Measurements from ENCODE around the gene ARHGAP29. TPM values are rescaled to one million over a fixed set of nuclear protein-coding genes. Genes with fewer than 3 reads are reported as not detected.

ARHGAP29 gene
- total and polyA plus RNA-seq, 7 donors = 5.1 to 20.0 (median 11.8) TPM

DNA sequence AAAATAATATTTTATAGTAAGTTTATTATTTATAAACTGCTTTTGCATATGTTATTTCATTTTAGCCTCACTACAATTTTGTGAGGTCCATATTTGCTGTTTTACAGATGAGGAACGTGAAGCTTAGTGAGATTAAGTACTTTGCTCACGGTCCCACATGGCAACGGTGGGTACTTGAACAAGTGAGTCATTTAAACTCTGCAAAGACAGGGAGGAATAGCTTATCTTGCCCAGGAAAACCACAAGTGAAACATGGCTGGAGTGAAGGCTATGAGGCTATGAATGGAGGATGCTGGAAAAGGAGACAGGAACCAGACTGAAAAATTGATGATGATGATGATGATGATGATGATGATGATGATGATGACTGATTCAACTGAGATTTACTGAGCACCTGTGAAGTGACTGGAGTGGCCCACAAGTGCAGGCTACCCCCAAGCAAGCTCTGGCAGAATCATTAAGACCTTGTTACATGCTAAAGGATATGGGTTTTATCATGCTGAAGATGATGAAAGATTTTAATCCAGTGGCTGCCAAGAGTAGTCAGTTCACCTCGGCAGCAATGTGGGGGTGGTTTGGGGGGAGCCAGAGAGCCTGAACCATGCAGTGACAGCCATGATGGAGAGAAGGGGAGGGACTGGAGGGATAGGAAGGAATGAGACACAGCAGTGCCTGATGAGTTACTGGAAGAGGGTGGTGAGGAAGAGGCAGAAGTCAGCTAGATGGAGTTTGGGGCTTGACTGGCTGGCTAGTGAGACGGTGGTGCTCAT is 115.0 kb downstream of the ARHGAP29 start:
- Histone ChIP-seq H3K9me3 (no peaks in the 10 kb centered on the region), H3K36me3 (ENCODE audit: insufficient read depth in 1 of 2, low read depth in 1 of 2) (no peaks in the 10 kb centered on the region), H3K4me1 (no peaks in the 10 kb centered on the region), H3K27ac (no peak overlapping the region), H3K27me3 (ENCODE audit: insufficient read depth in 3 of 3, low read length in 2 of 3) (no peaks in the 10 kb centered on the region), H3K4me3 (no peak overlapping the region)
- TF ChIP-seq, protein P1, sequence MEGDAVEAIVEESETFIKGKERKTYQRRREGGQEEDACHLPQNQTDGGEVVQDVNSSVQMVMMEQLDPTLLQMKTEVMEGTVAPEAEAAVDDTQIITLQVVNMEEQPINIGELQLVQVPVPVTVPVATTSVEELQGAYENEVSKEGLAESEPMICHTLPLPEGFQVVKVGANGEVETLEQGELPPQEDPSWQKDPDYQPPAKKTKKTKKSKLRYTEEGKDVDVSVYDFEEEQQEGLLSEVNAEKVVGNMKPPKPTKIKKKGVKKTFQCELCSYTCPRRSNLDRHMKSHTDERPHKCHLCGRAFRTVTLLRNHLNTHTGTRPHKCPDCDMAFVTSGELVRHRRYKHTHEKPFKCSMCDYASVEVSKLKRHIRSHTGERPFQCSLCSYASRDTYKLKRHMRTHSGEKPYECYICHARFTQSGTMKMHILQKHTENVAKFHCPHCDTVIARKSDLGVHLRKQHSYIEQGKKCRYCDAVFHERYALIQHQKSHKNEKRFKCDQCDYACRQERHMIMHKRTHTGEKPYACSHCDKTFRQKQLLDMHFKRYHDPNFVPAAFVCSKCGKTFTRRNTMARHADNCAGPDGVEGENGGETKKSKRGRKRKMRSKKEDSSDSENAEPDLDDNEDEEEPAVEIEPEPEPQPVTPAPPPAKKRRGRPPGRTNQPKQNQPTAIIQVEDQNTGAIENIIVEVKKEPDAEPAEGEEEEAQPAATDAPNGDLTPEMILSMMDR (IDR thresholded peaks at IDR 0.05) = no peak
- ATAC-seq = no peak
- 66 to 75% (median 71%) methylated on average over 5 of the region's 5 CpGs for WGBS, 3 donors
- intact Hi-C loops (cut with DNase I) = no loop called here
- no peak for DNase-seq

Other genes starting within 250 kb of the ARHGAP29 start
- gene ABCA4, start 116.4 kb downstream of the ARHGAP29 start, total RNA-seq = under 1 TPM in 3 of 4 donors, not detected in 1; 0.09 to 0.32 (median 0.23) TPM
- under 1 TPM in 2 of 3 donors, not detected in 1; 0.03 to 0.04 TPM for gene ABCA4, start 116.4 kb downstream of the ARHGAP29 start, polyA plus RNA-seq
- 10 to 100 TPM; 34.4 to 48.5 (median 40.1) TPM for gene ABCD3, start 180.8 kb upstream of the ARHGAP29 start, total RNA-seq
- 10 to 100 TPM; 15.8 to 46.7 (median 18.7) TPM for gene ABCD3, start 180.8 kb upstream of the ARHGAP29 start, polyA plus RNA-seq